GM18867 (cell line): ENCODE measurements around the gene IRF9.

ENCODE experiments used
- ATAC-seq: cut with Tn5 transposase; IDR thresholded peaks from one replicate; pipeline ENCODE4 v1.9.1; 2021; ENCODE audit warnings: mild to moderate bottlenecking, moderate library complexity; ENCODE audit not compliant: unreplicated experiment

IRF9 gene

GRCh38 chr14:24146978-24147760 lies 13.9 kb upstream of the IRF9 start, which contains the start of gene RNF31:
Gene RNF31 (plus strand): TSS chr14:24147498. CDS start chr14:24147699, 201 bp downstream.
- ATAC-seq = peak; percentile 82

- no peak for ATAC-seq
Measured at GRCh38 chr14:24147761-24148428, 13.2 kb upstream of the IRF9 start.

DNA sequence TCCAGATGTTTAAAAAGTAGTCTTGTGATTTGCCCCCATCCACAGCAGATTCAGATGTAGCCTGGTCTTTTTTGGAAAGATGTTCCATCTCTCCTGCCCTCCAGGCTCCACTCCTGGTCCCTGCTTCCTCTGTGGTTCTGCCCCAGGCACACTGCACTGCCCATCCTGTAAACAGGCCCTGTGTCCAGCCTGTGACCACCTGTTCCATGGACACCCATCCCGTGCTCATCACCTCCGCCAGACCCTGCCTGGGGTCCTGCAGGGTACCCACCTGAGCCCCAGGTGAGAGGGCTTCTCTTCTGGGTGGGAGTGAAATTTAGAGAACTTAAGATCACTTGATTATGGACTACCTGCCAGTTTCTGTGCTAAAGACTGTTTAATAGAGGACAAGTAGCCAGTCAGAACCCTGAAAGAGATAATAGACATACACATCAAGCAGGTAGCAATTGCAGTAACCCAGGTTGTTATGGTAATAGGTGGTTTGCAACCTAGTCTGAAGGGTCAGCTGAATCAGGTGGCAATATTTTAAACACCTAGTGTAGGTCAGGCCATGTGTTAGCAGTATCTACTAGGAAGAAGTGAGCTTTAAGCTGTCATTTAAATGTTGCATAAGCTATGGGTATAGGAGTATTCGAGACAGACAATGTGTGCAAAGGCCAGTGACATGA lies 11.6 kb upstream of the IRF9 start:
- ATAC-seq = no peak

- no peak for ATAC-seq
Measured at GRCh38 chr14:24150061-24150460, 11.0 kb upstream of the IRF9 start.

DNA sequence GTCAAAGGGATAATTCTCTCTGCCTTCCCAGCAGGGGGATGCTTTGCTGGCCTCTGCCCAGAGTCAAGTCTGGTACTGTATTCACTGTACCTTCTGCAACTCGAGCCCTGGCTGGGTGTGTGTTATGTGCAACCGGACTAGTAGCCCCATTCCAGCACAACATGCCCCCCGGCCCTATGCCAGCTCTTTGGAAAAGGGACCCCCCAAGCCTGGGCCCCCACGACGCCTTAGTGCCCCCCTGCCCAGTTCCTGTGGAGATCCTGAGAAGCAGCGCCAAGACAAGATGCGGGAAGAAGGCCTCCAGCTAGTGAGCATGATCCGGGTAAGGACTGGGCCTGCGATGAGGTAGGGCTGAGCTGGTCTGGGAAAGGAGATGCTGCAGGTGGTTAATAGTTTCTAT lies 10.5 kb upstream of the IRF9 start:
- ATAC-seq = no peak

GRCh38 chr14:24150993-24151392 lies 10.1 kb upstream of the IRF9 start:
- ATAC-seq = no peak

DNA sequence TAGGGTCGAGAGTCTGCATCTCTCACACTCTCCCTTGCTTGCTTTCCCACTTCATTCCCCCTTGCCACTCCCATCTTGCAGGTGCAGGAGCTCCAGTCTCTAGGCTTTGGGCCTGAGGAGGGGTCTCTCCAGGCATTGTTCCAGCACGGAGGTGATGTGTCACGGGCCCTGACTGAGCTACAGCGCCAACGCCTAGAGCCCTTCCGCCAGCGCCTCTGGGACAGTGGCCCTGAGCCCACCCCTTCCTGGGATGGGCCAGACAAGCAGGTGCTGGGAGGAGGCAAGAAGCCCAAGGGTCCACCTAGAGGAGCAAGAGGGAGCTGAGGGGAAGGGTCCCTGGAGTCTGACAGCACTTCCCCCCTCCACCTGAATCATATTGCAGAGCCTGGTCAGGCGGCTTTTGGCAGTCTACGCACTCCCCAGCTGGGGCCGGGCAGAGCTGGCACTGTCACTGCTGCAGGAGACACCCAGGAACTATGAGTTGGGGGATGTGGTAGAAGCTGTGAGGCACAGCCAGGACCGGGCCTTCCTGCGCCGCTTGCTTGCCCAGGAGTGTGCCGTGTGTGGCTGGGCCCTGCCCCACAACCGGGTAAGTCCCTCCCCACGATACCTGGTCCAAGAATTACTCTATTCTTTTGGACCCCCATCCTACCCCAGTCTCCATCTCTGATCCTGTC lies 9.5 kb upstream of the IRF9 start:
- ATAC-seq = no peak

DNA sequence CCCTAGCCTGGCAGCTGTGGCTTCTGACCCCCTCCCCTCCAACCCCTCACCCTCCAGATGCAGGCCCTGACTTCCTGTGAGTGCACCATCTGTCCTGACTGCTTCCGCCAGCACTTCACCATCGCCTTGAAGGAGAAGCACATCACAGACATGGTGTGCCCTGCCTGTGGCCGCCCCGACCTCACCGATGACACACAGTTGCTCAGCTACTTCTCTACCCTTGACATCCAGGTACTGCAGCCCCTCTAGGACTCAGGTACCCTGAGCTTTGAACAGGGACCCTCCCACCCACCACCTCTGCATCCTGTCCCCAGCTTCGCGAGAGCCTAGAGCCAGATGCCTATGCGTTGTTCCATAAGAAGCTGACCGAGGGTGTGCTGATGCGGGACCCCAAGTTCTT lies 6.0 kb upstream of the IRF9 start:
- ATAC-seq = no peak

- no peak for ATAC-seq
Measured at GRCh38 chr14:24156840-24157239, 4.2 kb upstream of the IRF9 start.

GRCh38 chr14:24157331-24157730 lies 3.7 kb upstream of the IRF9 start:
- no peak for ATAC-seq

GRCh38 chr14:24159777-24160498 lies 1.1 kb upstream of the IRF9 start:
- ATAC-seq = no peak

GRCh38 chr14:24160499-24160849 lies 591 bp upstream of the IRF9 start:
- no peak for ATAC-seq

- ATAC-seq = no peak
Measured at GRCh38 chr14:24162093-24162492, 1.0 kb downstream of the IRF9 start.

DNA sequence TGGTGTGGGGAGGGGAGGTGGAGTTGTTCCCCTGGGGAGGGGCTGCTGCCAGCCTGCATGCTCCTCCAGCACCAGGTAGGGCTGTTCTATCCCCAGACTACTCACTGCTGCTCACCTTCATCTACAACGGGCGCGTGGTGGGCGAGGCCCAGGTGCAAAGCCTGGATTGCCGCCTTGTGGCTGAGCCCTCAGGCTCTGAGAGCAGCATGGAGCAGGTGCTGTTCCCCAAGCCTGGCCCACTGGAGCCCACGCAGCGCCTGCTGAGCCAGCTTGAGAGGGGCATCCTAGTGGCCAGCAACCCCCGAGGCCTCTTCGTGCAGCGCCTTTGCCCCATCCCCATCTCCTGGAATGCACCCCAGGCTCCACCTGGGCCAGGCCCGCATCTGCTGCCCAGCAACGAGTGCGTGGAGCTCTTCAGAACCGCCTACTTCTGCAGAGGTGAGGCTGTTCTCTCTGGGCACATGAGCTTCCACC lies 3.5 kb downstream of the IRF9 start:
- no peak for ATAC-seq

GRCh38 chr14:24165785-24166184 lies 4.7 kb downstream of the IRF9 start:
- no peak for ATAC-seq

GRCh38 chr14:24167469-24168114 lies 6.5 kb downstream of the IRF9 start:
- no peak for ATAC-seq

DNA sequence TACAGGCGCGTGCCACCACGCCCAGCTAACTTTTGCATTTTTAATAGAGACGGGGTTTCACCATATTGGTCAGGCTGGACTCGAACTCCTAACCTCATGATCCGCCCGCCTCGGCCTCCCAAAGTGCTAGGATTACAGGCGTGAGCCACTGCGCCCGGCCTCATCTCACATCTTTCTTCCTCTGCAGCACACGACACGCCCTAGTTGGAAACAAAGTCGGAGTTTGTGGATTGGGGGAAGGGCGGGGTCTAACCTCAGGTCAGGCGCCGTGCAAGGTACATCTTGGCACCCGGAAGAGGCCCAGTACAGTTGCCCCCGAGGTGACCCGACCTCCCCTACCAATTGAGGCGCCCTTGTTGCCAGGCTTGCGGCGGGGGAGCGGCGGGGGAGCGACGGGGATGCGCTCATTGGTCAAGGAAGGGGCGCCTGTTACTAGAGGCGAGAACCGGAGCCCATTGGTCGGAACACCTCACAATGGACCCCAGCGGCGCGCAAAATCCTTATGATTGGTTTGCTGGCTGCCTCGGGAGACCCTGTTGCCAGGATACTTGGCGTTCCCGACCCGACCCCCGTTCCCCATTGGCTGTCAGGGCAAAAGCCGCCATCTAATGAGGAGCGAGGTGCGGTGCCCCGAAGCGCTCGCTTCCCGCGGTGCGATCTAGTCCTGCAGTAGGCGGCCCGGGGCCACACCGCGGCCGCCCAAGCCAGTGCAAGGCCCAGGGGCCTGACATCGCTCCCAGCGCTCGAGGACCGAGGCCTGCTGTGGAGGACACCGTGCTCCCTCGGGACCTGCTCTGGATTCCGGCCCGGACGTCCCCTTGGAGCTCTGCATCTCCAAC lies 10.6 kb downstream of the IRF9 start, which contains the start of gene REC8:
REC8 (plus strand) TSS at position 659 of the 839 bp plus-strand sequence. CDS start 473 bp downstream, outside the sequence.
- no peak for ATAC-seq

DNA sequence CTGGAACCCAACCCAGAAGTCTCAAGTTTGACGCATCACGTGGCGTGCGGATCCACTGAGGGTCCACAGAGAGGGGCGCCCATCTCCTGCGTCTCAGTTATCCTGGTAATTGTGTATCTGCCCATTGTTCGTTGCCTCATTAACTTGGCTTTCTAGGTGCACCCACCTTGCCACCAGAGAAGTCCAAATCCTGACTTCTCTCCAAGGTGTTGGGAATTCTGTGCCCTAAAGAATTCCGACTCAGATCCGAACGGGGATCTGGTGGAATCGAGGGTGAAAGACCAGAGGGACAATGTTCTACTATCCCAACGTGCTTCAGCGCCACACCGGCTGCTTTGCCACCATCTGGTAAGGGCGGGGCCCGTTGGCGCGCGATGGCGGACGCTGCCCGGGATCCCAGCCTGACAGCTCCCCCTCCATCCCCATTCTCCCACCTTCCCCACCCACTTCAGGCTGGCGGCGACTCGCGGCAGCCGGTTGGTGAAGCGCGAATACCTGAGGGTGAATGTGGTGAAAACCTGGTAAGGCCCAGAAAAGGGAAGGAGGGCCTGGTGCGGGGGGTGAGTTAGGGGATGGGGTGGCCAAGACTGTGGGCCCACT lies 11.3 kb downstream of the IRF9 start:
- ATAC-seq = no peak

- ATAC-seq = no peak
Measured at GRCh38 chr14:24172871-24173281, 11.8 kb downstream of the IRF9 start.
